Vagina (tissue), 2 donors: ENCODE measurements around the gene ZBTB7C.

ENCODE experiments used
- POLR2AphosphoS5 ChIP-seq, 2 donors: sonication (generic); formaldehyde crosslinking; IDR thresholded peaks; one replicate each; pipeline ENCODE4 v1.9.0; 2017; ENCODE audit warnings: antibody characterized with exemption in 2 of 2, mild to moderate bottlenecking in 2 of 2, low read depth in 1 of 2; ENCODE audit not compliant: insufficient read depth in 1 of 2
- TF ChIP-seq, protein P1 (sequence below), 3 experiments: fragments of 450-650 bp in 2 of 3; fragments of 200-600 bp in 1 of 3; sonication (generic) in 1 of 3; IDR thresholded peaks; one replicate each; pipeline ENCODE4 v1.5.1; 2017 to 2019; ENCODE audit warnings: antibody characterized with exemption in 3 of 3, mild to moderate bottlenecking in 2 of 3, moderate library complexity in 2 of 3

DNA sequence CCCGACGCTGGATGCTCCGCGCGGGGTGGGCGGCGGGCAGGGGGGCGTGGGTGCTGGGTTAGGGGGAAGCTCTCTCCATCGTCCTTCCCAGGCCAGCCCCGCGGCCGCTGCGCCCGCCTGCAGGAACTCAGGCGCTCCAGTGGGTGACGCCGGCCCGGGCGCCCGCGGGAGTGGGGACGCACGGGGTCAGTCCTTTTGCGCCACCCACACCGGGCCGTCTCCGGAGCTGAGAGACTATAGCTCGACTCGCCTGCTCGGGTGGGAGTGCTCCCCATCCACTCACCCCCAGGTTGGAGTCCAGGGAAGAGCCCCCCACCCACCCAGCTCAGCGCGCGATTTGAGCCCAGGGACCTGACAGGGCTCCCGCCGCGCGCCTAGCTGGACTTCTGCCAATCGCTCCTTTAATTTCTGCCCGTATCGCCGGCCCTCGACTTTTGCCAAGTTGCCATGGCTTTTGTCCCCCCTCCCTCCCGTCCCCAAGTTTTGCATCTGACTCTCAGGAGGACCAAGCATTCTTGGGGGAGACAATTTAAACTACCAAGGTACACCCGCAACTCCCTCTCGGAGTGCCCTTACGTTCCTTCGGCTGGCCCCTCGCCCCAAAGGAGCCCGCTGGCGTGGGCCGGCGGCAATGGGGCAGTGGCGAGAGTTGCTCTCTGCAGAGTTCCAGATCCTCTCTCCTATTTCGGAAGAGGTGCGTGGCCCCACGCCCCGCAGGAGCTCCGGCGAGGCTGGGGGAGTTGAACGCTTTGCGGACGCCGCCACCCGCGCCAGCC is 272.9 kb downstream of the ZBTB7C start:
- TF ChIP-seq POLR2AphosphoS5 (IDR thresholded peaks at IDR 0.05; ENCODE audit: insufficient read depth in 1 of 2, low read depth in 1 of 2) = peak in 1 of 2 donors; percentile 20
- TF ChIP-seq, protein P1, sequence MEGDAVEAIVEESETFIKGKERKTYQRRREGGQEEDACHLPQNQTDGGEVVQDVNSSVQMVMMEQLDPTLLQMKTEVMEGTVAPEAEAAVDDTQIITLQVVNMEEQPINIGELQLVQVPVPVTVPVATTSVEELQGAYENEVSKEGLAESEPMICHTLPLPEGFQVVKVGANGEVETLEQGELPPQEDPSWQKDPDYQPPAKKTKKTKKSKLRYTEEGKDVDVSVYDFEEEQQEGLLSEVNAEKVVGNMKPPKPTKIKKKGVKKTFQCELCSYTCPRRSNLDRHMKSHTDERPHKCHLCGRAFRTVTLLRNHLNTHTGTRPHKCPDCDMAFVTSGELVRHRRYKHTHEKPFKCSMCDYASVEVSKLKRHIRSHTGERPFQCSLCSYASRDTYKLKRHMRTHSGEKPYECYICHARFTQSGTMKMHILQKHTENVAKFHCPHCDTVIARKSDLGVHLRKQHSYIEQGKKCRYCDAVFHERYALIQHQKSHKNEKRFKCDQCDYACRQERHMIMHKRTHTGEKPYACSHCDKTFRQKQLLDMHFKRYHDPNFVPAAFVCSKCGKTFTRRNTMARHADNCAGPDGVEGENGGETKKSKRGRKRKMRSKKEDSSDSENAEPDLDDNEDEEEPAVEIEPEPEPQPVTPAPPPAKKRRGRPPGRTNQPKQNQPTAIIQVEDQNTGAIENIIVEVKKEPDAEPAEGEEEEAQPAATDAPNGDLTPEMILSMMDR (IDR thresholded peaks at IDR 0.05) = no peak
